GM21528 (cell line): Measurements from ENCODE around the gene PLOD3.
A peak's percentile ranks its signal among the peaks of the same experiment; 100 is the strongest.

Experiments
- ATAC-seq: cut with Tn5 transposase; IDR thresholded peaks from one replicate; pipeline ENCODE4 v1.9.1; 2021; ENCODE audit warnings: mild to moderate bottlenecking, moderate library complexity; ENCODE audit not compliant: unreplicated experiment, low FRiP score

PLOD3 gene

GRCh38 chr7:101239191-101239950, 22.0 kb upstream of the PLOD3 start:
- no peak for ATAC-seq

- no peak for ATAC-seq
These were observed 21.1 kb upstream of the PLOD3 start for GRCh38 chr7:101238226-101239182.

GRCh38 chr7:101237206-101238067, 20.1 kb upstream of the PLOD3 start, which contains the start of gene CLDN15:
Gene CLDN15 (minus strand): TSS chr7:101237802. CDS start chr7:101237581, 221 bp downstream.
- ATAC-seq = no peak

GRCh38 chr7:101236292-101236835, 19.0 kb upstream of the PLOD3 start:
- ATAC-seq = no peak

- no peak for ATAC-seq
These were observed 18.1 kb upstream of the PLOD3 start for GRCh38 chr7:101235522-101235921.

GRCh38 chr7:101235050-101235449, 17.7 kb upstream of the PLOD3 start:
- no peak for ATAC-seq

- no peak for ATAC-seq
These were observed 17.3 kb upstream of the PLOD3 start for GRCh38 chr7:101234636-101235035.

GRCh38 chr7:101233907-101234547, 16.6 kb upstream of the PLOD3 start:
- ATAC-seq = no peak

GRCh38 chr7:101232141-101232850, 14.9 kb upstream of the PLOD3 start:
- no peak for ATAC-seq

- ATAC-seq = no peak
These were observed 14.3 kb upstream of the PLOD3 start for GRCh38 chr7:101231644-101232043.

GRCh38 chr7:101226721-101227120, 9.3 kb upstream of the PLOD3 start:
- ATAC-seq = no peak

- ATAC-seq = no peak
These were observed 8.3 kb upstream of the PLOD3 start for GRCh38 chr7:101225650-101226049.

GRCh38 chr7:101223528-101223927, 6.1 kb upstream of the PLOD3 start:
- no peak for ATAC-seq

GRCh38 chr7:101222275-101222830, 5.0 kb upstream of the PLOD3 start:
- ATAC-seq = no peak

- no peak for ATAC-seq
These were observed 2.9 kb upstream of the PLOD3 start for GRCh38 chr7:101220295-101220694.

- peak; percentile 17 for ATAC-seq
These were observed 1.1 kb upstream of the PLOD3 start for GRCh38 chr7:101218236-101219125.

GRCh38 chr7:101216860-101217387, 457 bp downstream of the PLOD3 start:
- peak; percentile 17 for ATAC-seq
